Peyer's patch (tissue), 4 donors: ENCODE results near the gene SCARB1. TPM values are rescaled to one million over a fixed set of nuclear protein-coding genes. Genes with fewer than 3 reads are reported as not detected.

Experiments used
- DNase-seq, 3 donors: peaks; one replicate each; pipeline ENCODE4 v3.0.0-alpha.2; 2017 to 2019
- H3K27ac ChIP-seq, 4 donors: fragments of 200-600 bp; sonication (generic); one replicate each; pipeline ENCODE4 v1.5.1; 2016 to 2019
- H3K27me3 ChIP-seq, 2 donors: fragments of 200-600 bp; sonication (generic); one replicate each; pipeline ENCODE4 v1.5.1; 2019
- H3K36me3 ChIP-seq, 3 donors: fragments of 200-600 bp; sonication (generic); one replicate each; pipeline ENCODE4 v1.5.1; 2016 to 2019
- H3K4me1 ChIP-seq, 4 donors: fragments of 200-600 bp; sonication (generic); one replicate each; pipeline ENCODE4 v1.5.1; 2016 to 2019
- H3K4me3 ChIP-seq, 4 donors: fragments of 200-600 bp; sonication (generic); 1 replicate in 3 of 4; 2 replicates in 1 of 4; pipeline ENCODE4 v1.5.1; 2016 to 2019; ENCODE audit warnings: mild to moderate bottlenecking in 1 of 4
- H3K9me3 ChIP-seq, 4 donors: fragments of 200-600 bp; sonication (generic); one replicate each; pipeline ENCODE4 v1.5.1; 2016 to 2019; ENCODE audit warnings: mild to moderate bottlenecking in 1 of 4
- CTCF ChIP-seq, 6 experiments: fragments of 450-650 bp in 4 of 6; fragments of 200-600 bp in 2 of 6; sonication (generic) in 1 of 6; IDR thresholded peaks; one replicate each; pipeline ENCODE4 v1.5.1; 2017 to 2019; ENCODE audit warnings: antibody characterized with exemption in 6 of 6, mild to moderate bottlenecking in 3 of 6, moderate library complexity in 1 of 6
- POLR2A ChIP-seq, 2 donors: fragments of 450-650 bp; IDR thresholded peaks; one replicate each; pipeline ENCODE4 v1.5.1; 2017; ENCODE audit warnings: antibody characterized with exemption in 2 of 2, mild to moderate bottlenecking in 2 of 2, moderate library complexity in 2 of 2
- total RNA-seq, 4 donors: library from RNA; depleted of rRNA; stranded (reverse); fragments of >200 nt; gene quantifications; one replicate each; pipeline ENCODE4 v1.1.0, GENCODE V29; 2016

The SCARB1 gene
- total RNA-seq, 4 donors from 2014 or later = 14.9 to 214 (median 64.6) TPM

- Histone ChIP-seq H3K27ac (no peak overlapping the region), H3K9me3 (no peaks in the 10 kb centered on the region), H3K36me3 (no peaks in the 10 kb centered on the region), H3K4me3 (no peak overlapping the region), H3K27me3 (no peaks in the 10 kb centered on the region), H3K4me1 (no peaks in the 10 kb centered on the region)
- no peak for TF ChIP-seq POLR2A (IDR thresholded peaks at IDR 0.05)
- TF ChIP-seq CTCF (IDR thresholded peaks at IDR 0.05) = no peak
- DNase-seq = no peak
Measured at GRCh38 chr12:124877423-124877822, 13.8 kb upstream of the SCARB1 start.

- H3K27ac ChIP-seq = no peak overlapping the region
- no peaks in the 10 kb centered on the region for H3K9me3 ChIP-seq
- TF ChIP-seq CTCF (IDR thresholded peaks at IDR 0.05) (no peak), POLR2A (IDR thresholded peaks at IDR 0.05) (no peak)
- no peaks in the 10 kb centered on the region for H3K27me3 ChIP-seq
- H3K4me1 ChIP-seq = no peaks in the 10 kb centered on the region
- no peaks in the 10 kb centered on the region for H3K36me3 ChIP-seq
- DNase-seq = no peak
- H3K4me3 ChIP-seq = no peak overlapping the region
Measured at GRCh38 chr12:124876171-124876570, 12.5 kb upstream of the SCARB1 start.

DNA sequence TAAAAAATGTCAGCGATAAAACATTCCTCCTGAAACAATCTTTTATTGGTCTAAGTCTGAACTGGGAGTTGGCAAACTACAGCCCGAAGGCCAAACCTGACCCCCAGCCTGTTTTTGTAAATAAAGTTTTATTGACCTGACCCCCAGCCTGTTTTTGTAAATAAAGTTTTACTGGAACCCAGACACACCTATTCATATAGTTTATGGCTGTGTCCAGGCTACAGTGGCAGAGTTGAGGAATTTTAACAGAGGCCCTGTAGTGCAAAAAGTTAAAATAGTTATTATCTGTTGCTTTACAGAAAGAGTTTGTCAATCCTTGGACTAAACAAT lies 12.1 kb upstream of the SCARB1 start:
- no peak overlapping the region for H3K4me3 ChIP-seq
- H3K36me3 ChIP-seq = no peaks in the 10 kb centered on the region
- no peaks in the 10 kb centered on the region for H3K9me3 ChIP-seq
- H3K27me3 ChIP-seq = no peaks in the 10 kb centered on the region
- H3K4me1 ChIP-seq = no peaks in the 10 kb centered on the region
- DNase-seq = no peak
- no peak overlapping the region for H3K27ac ChIP-seq
- no peak for TF ChIP-seq CTCF (IDR thresholded peaks at IDR 0.05)
- TF ChIP-seq POLR2A (IDR thresholded peaks at IDR 0.05) = no peak

DNA sequence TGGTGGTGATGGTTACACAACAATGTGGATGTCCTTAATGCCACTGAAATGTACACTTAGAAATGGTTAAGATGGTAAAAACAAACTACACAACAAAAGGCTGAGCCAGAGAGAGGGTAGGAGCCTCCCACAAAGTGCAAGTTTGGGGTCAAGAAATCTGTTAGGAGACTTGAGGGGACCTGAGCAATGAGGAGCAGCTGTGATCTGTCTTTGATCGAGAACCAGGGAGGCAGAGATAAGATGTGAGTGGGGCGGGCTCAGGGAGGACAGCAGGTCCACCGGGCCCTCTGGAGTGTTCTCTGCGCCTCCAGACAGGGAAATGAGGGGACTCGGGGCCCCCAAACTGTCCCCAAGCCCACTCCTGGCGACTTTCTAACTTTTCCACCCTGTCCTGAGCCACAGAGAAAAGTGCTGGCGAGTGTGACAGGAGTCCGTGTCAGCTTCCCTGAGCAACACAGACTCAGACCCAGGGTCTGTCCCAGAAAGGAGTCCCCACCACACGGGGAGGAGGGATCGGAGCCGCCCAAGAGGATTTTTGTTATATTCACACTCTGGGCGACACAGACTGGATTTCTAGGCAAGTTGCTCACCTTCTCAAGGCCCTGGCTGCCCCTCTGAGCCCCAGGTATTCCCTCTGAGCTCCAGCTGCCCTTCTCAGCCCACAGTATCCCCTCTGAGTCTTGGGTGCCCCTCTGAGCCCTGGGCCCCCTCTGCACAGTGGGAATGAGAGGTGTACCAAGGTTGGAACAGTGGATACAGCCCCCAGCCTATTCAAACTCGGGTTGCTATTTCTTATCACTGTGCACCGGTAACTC lies 11.5 kb upstream of the SCARB1 start:
- no peaks in the 10 kb centered on the region for H3K27me3 ChIP-seq
- no peak overlapping the region for H3K4me3 ChIP-seq
- H3K36me3 ChIP-seq = no peaks in the 10 kb centered on the region
- H3K27ac ChIP-seq = no peak overlapping the region
- no peaks in the 10 kb centered on the region for H3K4me1 ChIP-seq
- H3K9me3 ChIP-seq = no peaks in the 10 kb centered on the region
- DNase-seq = no peak
- TF ChIP-seq CTCF (IDR thresholded peaks at IDR 0.05) (no peak), POLR2A (IDR thresholded peaks at IDR 0.05) (no peak)

DNA sequence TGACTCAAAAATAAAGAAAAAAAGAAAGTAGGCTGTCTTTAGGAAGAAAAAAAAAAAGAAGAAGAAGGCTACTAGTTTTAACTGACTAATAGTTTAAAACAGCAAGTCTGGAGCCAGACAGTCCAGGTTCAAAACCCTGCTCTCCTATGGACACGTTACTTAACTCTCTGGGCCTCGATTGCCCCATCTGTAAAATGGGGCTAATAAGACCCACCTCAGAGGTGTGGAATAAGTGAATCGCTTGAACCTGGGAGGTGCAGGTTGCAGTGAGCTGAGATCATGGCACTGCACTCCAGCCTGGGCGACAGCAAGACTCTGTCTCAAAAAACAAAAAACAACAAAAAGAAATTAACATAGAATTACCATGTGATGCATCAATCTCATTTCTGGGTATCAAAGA lies 10.5 kb upstream of the SCARB1 start:
- no peak overlapping the region for H3K4me3 ChIP-seq
- H3K36me3 ChIP-seq = no peaks in the 10 kb centered on the region
- TF ChIP-seq CTCF (IDR thresholded peaks at IDR 0.05) (no peak), POLR2A (IDR thresholded peaks at IDR 0.05) (no peak)
- no peak for DNase-seq
- no peaks in the 10 kb centered on the region for H3K27me3 ChIP-seq
- no peaks in the 10 kb centered on the region for H3K9me3 ChIP-seq
- H3K27ac ChIP-seq = no peak overlapping the region
- H3K4me1 ChIP-seq = no peaks in the 10 kb centered on the region
